K562 (cell line): ENCODE data around the gene SMIM41.

Source experiments
- CHD4 ChIP-seq: fragments of 200-600 bp; sonication (generic); IDR thresholded peaks from 3 replicates; pipeline ENCODE4 v1.6.1; 2012; ENCODE audit warnings: low read depth, mild to moderate bottlenecking, mixed read lengths, low read length, inconsistent platforms; ENCODE audit not compliant: insufficient read depth, insufficient replicate concordance, poor library complexity, severe bottlenecking
- EZH2 ChIP-seq: IDR thresholded peaks from 2 replicates; pipeline ENCODE4 v1.6.1; 2012; ENCODE audit warnings: low read depth, mild to moderate bottlenecking, inconsistent platforms, low read length, borderline replicate concordance
- HCFC1 ChIP-seq: IDR thresholded peaks from 2 replicates; pipeline ENCODE4 v1.6.1; 2012; ENCODE audit warnings: low read depth, low read length, improper control_type of control experiment
- HIVEP1 ChIP-seq: fragments of 250-450 bp; sonication (Bioruptor Pico); IDR thresholded peaks from 2 replicates; pipeline ENCODE4 v1.4.0; 2020; ENCODE audit warnings: mild to moderate bottlenecking
- NCOR1 ChIP-seq: fragments of 450-650 bp; IDR thresholded peaks from 2 replicates; pipeline ENCODE4 v1.6.1; 2016; ENCODE audit warnings: mild to moderate bottlenecking, moderate library complexity
- POLR2A ChIP-seq: fragments of 450-650 bp; conservative IDR thresholded peaks from 2 replicates; pipeline ENCODE4 v1.6.1; 2016
- POLR2AphosphoS2 ChIP-seq: IDR thresholded peaks from 2 replicates; pipeline ENCODE4 v1.6.1; 2012; ENCODE audit warnings: low read length, improper control_type of control experiment
- POLR2AphosphoS5 ChIP-seq: IDR thresholded peaks from 2 replicates; pipeline ENCODE4 v1.6.1; 2011; ENCODE audit warnings: mild to moderate bottlenecking, low read depth, low read length, moderate library complexity; ENCODE audit not compliant: control insufficient read depth, insufficient read depth
- RCOR1 ChIP-seq, 2 experiments: IDR thresholded peaks; 2 replicates each; pipeline ENCODE4 v1.6.1; 2012; ENCODE audit warnings: low read depth in 2 of 2, low read length in 2 of 2, borderline replicate concordance in 1 of 2, improper control_type of control experiment in 1 of 2
- SMAD1 ChIP-seq: fragments of 150-350 bp; IDR thresholded peaks from 2 replicates; pipeline ENCODE4 v1.6.1; 2014; ENCODE audit warnings: low read length, low read depth; ENCODE audit not compliant: partially characterized antibody
- TSHZ1 ChIP-seq: fragments of 250-450 bp; sonication (Bioruptor Pico); IDR thresholded peaks from 2 replicates; pipeline ENCODE4 v1.4.0; 2020; ENCODE audit warnings: mild to moderate bottlenecking, moderate library complexity

- TF ChIP-seq HIVEP1 (CRISPR knock-in tag) (no peak), HCFC1 (no peak), RCOR1 (IDR thresholded peaks at IDR 0.05; ENCODE audit: borderline replicate concordance in 1 of 2, low read depth in 2 of 2, low read length in 2 of 2) (no peak), POLR2AphosphoS2 (no peak), POLR2A (no peak), SMAD1 (no peak), TSHZ1 (CRISPR knock-in tag) (no peak), NCOR1 (no peak), CHD4 (no peak), POLR2AphosphoS5 (no peak), EZH2 (no peak)
Observed at GRCh38 chr12:52084491-52085231, 5.2 kb downstream of the SMIM41 start.
